ACHN (cell line): ENCODE measurements around the gene VIP.
A peak's percentile ranks its signal among the peaks of the same experiment; 100 is the strongest.
"Not testable (repeated sequence)": the region's sequence is repeated elsewhere in the genome, so short reads cannot be mapped to it uniquely, and the experiment has no call there.

ENCODE experiments used
- DNase-seq: peaks from one replicate; pipeline ENCODE4 v3.0.0-alpha.2; 2015
- in situ Hi-C: cut with HindIII; loops from 2 replicates; pipeline ENCODE4 v1.10.0; 2017; ENCODE audit warnings: low sequenced_read_pairs, low pct_ligation_motif_present, low pct_unique_long_range_greater_than_20kb

Gene VIP

DNA sequence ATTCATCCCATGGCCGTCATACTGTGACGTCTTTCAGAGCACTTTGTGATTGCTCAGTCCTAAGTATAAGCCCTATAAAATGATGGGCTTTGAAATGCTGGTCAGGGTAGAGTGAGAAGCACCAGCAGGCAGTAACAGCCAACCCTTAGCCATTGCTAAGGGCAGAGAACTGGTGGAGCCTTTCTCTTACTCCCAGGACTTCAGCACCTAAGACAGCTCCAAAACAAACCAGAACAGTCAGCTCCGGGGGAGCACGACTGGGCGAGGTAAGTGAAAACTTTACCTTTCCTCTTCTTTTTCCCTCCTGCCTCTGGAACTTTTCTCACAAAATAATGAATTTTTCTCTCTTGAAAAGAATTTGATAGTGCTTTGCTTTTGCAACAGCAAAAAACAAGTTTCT, at the start of gene VIP:
Gene VIP, plus strand, starts transcription at position 104 of the 400 bp plus-strand sequence. CDS start 1,381 bp downstream, outside the sequence.
- DNase-seq, result peak; percentile 35
- in situ Hi-C loops, result no loop called here

GRCh38 chr6:152701081-152701862, 49.3 kb upstream of the VIP start:
- in situ Hi-C loops, result no loop called here
- DNase-seq, result no peak

- in situ Hi-C loops, result no loop called here
- no peak for DNase-seq
Observed at GRCh38 chr6:152701863-152702401, 48.7 kb upstream of the VIP start.

- DNase-seq, in situ Hi-C loops: not testable (repeated sequence)
Observed at GRCh38 chr6:152703750-152704149, 46.8 kb upstream of the VIP start.

DNA sequence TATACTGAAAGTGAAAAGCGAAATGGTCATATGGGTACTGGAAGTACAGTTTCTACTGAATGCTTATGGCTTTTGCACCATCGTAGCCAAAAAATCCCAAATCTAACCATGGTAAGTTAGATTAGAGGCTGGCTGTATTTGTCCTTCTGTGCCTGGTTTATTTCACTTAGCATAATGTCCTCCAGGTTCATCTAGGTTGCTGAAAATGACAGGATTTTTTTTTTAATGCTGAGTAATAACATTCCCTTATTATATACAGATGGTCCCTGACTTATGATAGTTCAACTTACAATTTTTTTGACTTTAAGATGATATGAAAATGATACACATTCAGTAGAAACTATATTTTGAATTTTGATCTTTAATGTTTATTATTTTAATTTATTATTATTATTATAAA, 45.3 kb upstream of the VIP start:
- no peak for DNase-seq
- in situ Hi-C loops, result no loop called here

DNA sequence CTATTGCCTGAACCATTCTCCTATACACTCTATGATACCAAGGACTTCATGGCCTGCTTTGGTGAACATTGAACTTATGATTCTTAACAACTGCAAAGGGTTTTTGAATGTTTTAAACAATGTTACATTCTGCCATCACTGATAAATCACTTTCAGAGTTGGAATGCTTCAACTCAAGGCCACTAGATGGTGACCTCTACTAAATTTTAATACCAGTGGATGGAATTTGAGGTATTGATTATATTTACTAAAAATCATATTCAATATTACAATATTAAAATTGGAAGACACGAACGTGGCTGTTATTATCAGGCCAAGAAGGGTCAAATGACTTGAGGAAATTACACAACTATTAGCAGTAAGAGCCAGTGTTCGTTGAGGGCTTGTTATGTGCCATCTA, 34.3 kb upstream of the VIP start:
- no peak for DNase-seq
- in situ Hi-C loops, result no loop called here

DNA sequence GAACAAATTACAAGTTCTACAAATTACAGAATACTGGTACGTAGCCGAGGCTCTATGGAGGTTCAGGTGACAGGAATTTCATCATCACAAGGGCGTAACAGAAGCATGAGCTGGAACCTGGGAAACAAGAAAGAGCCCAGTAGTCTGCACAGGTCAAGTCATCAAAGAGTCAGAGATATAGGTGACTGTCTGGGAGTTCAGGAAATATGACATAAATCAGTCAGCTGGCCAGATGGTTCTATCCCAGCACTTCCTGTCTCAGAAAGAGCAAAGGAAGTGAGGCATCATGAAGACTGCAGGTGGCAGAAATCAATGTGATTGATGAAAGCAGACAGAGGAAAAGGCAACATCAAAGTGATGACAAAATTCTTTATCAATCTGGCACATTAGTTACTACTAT, 29.6 kb upstream of the VIP start:
- no peak for DNase-seq
- in situ Hi-C loops, result no loop called here

DNA sequence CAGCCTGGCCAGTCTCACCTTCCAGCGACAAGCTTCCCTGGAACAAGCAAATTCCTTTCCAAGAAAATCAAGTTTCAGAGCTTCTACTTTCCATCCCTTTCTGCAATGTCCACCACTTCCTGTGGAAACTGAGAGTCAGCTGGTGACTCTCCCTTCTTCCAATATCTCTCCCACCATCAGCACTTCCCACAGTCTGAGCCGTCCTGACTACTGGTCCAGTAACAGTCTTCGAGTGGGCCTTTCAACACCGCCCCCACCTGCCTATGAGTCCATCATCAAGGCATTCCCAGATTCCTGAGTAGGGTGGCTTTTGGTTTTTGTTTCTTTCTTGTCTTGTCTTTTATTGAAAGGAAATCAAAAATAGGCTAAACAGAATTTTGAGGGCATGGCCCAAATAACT, 28.6 kb upstream of the VIP start:
- in situ Hi-C loops, result no loop called here
- DNase-seq, result no peak

DNA sequence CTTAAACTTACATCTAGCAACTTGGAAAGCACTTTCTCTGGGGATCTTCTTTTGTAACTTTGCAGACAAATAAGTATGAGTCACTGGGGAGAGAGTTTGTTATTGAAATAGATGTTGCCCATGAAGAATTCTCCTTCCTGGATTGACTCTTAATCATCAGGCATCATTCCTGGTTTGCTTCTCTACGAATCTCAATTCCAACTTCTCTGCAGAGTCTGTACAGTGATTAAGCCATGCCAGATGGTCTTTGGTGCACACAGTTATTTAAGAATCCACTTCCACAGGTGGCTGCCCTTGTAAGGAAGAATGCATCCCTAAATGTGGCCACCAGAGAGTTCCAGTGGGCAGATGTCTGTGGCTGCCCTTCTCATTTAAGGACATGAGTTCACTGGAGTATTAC, 27.2 kb upstream of the VIP start:
- in situ Hi-C loops, result no loop called here
- no peak for DNase-seq

GRCh38 chr6:152726313-152726712, 24.3 kb upstream of the VIP start:
- in situ Hi-C loops, result no loop called here
- no peak for DNase-seq

- DNase-seq, result no peak
- in situ Hi-C loops, result no loop called here
Observed at GRCh38 chr6:152727507-152727906, 23.1 kb upstream of the VIP start.

- in situ Hi-C loops, result no loop called here
Observed at GRCh38 chr6:152734630-152735029, 16.0 kb upstream of the VIP start.

DNA sequence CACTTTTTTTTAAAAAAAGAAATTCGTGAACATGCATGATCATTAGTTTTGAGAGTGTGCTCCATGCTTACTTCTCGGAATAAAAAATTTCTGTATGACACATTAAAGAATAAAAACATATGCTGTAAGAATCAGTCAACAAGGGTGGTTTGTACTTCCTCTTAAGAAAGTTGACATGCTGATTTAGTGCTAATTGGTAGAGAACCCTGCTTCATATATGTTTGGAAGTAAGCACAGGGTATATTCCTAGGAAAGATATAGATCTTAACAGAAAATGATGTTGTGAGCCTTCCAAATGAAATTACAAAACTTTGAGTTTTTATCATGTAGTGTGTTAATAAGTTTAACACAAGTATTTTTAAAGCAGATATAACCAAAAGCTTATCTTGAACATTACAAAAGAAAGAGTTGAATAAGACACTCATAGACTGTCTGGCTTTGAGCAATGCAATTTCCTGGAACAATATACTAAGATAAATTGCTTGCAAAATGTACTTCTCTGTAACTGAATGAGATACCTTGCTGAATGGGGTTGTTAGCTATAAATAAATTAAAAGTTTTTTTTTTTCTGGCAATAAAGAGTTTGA, 13.8 kb upstream of the VIP start:
- no peak for DNase-seq
- in situ Hi-C loops, result no loop called here

More at GRCh38 chr6:152734630-152735029, 16.0 kb upstream of the VIP start:
- no peak for DNase-seq

GRCh38 chr6:152745509-152746171, 5.0 kb upstream of the VIP start:
- in situ Hi-C loops, result no loop called here
- DNase-seq, result no peak

- in situ Hi-C loops, result no loop called here
- DNase-seq, result no peak
Observed at GRCh38 chr6:152746172-152746553, 4.4 kb upstream of the VIP start.

DNA sequence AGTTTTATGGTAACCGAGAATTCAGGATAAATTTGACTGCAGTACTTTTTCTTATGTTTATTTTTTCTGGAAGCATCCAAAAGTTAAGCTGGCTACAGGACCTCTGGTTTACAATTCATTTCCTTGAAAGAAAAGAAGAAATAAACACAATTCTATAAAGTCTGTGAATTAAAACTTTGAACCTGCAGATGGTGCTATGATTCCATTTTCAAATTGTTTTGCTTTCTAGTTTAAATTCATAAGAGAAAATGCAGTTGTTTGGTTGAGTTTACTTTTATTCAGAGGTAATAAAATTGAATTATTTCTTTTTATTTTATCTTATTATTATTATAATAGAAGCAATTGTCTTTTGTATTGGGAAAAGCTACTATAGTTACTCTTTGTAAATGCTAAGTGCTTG, 1.8 kb upstream of the VIP start:
- in situ Hi-C loops, result no loop called here
- peak; percentile 22 for DNase-seq

DNA sequence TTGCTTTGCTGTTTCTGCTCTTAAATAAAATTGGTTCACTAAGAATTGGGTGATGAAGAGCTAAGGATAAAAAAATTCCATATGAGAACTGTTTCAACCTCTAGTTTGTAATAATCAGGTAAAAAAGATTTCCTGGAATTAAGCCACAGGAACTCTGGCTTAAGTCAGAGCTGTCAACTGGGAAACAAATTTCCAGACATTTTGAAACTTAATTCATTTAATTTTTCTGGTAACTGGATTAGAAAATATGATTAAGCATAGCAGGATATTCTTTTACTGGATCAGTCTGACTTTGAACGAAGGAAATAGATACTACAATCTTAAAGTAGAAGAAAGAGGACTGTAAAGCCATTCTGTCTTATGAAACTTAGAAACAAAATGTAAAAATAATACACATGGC, 1.3 kb upstream of the VIP start:
- no peak for DNase-seq
- in situ Hi-C loops, result no loop called here

DNA sequence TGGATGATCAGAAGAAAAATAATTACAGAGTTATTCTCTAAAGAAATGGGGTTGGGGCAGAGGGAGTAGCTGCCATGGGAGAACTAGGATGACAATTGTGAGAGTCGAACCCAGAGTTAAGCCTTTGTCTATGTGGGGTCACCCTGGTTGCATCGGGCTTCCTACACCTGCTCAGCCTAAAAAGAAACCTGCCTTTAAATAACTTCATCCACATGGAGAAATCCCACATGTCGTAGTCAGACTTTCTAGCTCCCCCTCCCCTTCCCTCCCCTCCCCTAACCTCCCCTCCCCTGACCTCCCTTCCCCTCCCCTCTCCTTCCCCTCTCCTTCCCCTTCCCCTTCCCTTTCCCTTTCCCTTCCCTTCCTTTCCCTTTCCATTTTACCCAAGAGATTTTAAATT, 14.7 kb downstream of the VIP start:
- no peak for DNase-seq
- in situ Hi-C loops, result no loop called here

DNA sequence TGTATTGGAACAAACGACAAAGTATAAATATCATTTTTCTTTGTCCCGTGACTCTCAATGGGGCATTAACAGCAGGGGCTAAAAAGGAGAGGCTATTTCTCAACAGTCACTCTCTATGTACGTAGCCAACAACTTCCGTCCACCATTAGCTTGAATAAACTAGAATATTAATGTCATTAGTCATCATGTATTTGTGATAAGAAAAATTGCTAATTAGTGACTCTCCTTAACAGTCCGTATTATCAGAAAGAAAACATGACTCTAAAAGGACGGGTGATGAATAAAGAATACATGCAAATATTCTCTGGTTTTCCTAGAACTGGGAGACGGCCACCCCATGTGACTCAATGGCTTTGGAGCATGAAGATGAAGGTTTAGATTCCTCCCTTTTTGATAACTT, 18.6 kb downstream of the VIP start:
- in situ Hi-C loops, result no loop called here

DNA sequence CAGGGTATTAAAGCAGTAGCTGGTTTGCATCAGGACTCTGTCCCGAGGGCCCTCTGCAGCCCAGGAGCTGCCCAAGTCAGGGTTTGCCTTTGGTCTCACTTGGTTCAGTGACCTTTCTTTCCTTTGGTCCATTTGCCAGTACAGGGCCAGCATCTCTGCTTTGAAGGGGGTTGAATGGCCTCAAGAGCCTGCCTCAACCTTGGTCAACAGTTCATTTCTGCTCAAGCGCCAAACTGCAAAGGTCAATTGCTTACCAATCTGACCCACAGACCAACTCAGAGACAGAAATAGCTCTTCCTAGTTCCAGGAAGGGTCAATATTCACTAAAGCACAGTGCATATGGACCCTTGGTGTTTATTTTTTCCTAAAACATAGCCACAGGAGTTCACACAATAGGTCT, 19.4 kb downstream of the VIP start:
- in situ Hi-C loops, result no loop called here

More for the DNA sequence above, 18.6 kb downstream of the VIP start:
- DNase-seq, result no peak

More for the DNA sequence above, 19.4 kb downstream of the VIP start:
- DNase-seq, result no peak
